Measurements from ENCODE around the gene ZHX3. TPM values are rescaled to one million over a fixed set of nuclear protein-coding genes. Genes with fewer than 3 reads are reported as not detected.

The ZHX3 gene
- total RNA-seq, 1 experiment from 2014 or later: 9.6 TPM

DNA sequence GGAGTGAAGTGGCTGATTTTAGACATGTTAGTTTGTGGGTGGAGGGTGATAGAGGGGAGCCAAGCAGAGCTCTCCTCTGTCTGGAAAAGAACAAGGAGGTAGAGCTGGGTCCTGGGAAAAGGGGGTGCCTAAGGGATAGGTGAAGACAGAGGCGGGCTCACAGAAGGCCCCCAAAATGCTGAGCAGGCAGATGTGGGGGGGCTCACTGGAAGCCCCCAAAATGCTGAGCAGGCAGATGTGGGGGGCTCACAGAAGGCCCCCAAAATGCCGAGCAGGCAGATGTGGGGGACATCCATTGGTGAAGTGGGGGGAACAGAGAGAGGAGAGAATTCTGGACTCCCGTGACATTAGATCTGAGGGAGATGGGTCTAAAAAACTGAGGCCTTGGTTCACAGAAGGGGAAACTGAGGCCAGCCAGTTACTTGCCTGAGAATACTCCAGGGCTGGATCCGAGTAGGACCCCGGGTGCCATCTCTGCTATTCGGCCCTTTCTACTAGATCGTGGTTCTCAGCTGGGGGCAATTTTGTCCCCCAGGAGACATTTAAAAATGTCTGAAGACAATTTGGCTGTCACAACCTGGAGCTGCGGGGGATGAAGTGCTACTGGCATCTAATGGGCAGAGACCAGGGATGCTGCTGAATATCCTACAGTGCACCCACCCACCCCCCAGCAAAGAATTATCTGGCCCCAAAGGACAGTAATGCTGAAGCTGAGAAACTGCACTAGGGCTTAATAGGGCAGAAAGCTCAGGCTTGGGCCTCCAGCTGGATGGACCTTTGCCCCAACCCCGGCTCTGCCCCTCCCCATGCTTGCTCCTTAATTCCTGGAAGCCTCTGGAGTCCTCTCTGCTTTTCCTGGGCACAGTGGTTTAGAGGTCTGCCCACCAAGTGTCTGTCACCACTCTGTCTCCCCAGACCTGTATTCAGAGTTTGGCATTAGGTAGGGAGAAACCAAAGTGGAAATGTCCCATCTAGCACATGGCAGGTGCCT is 25.2 kb upstream of the ZHX3 start:
- no peak overlapping the region for H3K4me3 Mint-ChIP-seq
- ChIA-PET POLR2A (interaction anchor here (0.6 to 1.1 kb wide), 3 partner anchors 75 to 255 kb away, joined by 3 read pairs; no protein-coding TSS in a partner anchor), CTCF (interaction anchor here (1.0 to 5.6 kb wide), 4 partner anchors 93 to 208 kb away, joined by 4 to 126 read pairs (median 4); no protein-coding TSS in a partner anchor)
- no peak for DNase-seq (ENCODE audit: low spot score)
- no peak overlapping the region for H3K27ac Mint-ChIP-seq
- no peaks in the 10 kb centered on the region for H3K9me3 Mint-ChIP-seq
- H3K4me1 Mint-ChIP-seq: peaks cover 10% of the 10 kb centered on the region
- peaks cover 8% of the 10 kb centered on the region for H3K27me3 Mint-ChIP-seq (ENCODE audit: low read depth)
- ATAC-seq: no peak
- TF ChIP-seq FOXP1 (CRISPR knock-in tag; IDR thresholded peaks at IDR 0.05; ENCODE audit: borderline replicate concordance) (no peak), ZNF138 (CRISPR knock-in tag; conservative IDR thresholded peaks at IDR 0.05) (no peak), ZNF121 (CRISPR knock-in tag; IDR thresholded peaks at IDR 0.05) (no peak), GABPB1 (CRISPR knock-in tag; IDR thresholded peaks at IDR 0.05) (no peak), PRRX2 (CRISPR knock-in tag; IDR thresholded peaks at IDR 0.05) (no peak), FOXJ3 (CRISPR knock-in tag; IDR thresholded peaks at IDR 0.05; ENCODE audit: borderline replicate concordance) (no peak), ZNF671 (CRISPR knock-in tag; IDR thresholded peaks at IDR 0.05) (no peak), JUN (CRISPR knock-in tag; IDR thresholded peaks at IDR 0.05) (no peak)
- TF ChIP-seq, protein P1, sequence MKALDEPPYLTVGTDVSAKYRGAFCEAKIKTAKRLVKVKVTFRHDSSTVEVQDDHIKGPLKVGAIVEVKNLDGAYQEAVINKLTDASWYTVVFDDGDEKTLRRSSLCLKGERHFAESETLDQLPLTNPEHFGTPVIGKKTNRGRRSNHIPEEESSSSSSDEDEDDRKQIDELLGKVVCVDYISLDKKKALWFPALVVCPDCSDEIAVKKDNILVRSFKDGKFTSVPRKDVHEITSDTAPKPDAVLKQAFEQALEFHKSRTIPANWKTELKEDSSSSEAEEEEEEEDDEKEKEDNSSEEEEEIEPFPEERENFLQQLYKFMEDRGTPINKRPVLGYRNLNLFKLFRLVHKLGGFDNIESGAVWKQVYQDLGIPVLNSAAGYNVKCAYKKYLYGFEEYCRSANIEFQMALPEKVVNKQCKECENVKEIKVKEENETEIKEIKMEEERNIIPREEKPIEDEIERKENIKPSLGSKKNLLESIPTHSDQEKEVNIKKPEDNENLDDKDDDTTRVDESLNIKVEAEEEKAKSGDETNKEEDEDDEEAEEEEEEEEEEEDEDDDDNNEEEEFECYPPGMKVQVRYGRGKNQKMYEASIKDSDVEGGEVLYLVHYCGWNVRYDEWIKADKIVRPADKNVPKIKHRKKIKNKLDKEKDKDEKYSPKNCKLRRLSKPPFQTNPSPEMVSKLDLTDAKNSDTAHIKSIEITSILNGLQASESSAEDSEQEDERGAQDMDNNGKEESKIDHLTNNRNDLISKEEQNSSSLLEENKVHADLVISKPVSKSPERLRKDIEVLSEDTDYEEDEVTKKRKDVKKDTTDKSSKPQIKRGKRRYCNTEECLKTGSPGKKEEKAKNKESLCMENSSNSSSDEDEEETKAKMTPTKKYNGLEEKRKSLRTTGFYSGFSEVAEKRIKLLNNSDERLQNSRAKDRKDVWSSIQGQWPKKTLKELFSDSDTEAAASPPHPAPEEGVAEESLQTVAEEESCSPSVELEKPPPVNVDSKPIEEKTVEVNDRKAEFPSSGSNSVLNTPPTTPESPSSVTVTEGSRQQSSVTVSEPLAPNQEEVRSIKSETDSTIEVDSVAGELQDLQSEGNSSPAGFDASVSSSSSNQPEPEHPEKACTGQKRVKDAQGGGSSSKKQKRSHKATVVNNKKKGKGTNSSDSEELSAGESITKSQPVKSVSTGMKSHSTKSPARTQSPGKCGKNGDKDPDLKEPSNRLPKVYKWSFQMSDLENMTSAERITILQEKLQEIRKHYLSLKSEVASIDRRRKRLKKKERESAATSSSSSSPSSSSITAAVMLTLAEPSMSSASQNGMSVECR (CRISPR knock-in tag; IDR thresholded peaks at IDR 0.05; ENCODE audit: borderline replicate concordance): no peak
- TF ChIP-seq, protein P2, sequence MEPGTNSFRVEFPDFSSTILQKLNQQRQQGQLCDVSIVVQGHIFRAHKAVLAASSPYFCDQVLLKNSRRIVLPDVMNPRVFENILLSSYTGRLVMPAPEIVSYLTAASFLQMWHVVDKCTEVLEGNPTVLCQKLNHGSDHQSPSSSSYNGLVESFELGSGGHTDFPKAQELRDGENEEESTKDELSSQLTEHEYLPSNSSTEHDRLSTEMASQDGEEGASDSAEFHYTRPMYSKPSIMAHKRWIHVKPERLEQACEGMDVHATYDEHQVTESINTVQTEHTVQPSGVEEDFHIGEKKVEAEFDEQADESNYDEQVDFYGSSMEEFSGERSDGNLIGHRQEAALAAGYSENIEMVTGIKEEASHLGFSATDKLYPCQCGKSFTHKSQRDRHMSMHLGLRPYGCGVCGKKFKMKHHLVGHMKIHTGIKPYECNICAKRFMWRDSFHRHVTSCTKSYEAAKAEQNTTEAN (CRISPR knock-in tag; IDR thresholded peaks at IDR 0.05): no peak
- H3K36me3 Mint-ChIP-seq: no peaks in the 10 kb centered on the region

DNA sequence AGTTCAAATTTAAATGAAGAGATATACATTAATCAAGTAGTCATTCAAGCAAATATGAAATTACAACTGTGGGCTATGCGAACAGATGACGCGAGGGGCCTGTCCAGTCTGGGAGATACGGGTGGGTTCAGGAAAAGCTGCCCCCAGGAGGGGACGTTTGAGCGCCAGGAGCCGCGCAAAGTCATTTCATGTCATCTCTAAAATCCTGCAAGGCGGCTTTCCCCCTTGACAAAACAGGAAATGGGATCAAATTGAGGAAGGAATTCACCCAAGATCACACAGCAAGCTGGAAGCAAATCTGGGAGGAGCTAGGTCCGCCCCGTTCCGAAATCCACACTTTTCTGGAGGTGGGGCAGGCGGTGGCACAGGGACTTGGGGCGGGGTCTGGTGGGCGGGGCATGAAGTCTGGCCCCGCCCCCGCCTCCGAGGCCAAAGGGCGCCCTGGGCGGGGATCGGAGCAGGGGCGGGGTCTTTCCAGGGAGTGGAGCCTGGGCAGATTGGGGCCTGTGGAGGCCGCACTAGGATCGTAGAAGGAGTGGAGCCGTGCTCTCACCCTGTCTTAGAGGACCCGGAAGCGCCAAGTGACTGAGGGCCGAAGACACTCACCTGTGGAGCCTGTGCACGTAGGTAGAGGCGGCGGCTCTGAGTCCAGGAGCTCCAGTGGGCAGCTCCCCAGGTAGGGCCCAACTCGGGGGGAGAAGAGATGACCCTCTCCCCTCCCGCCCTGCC is 23.0 kb upstream of the ZHX3 start, which contains the start of gene LPIN3:
LPIN3 (plus strand) TSS at position 495 of the 729 bp plus-strand sequence. CDS start 4,983 bp downstream, outside the sequence.
- H3K9me3 Mint-ChIP-seq: no peaks in the 10 kb centered on the region
- peaks cover 6% of the 10 kb centered on the region for H3K4me1 Mint-ChIP-seq
- ChIA-PET CTCF (interaction anchor here (0.6 to 5.6 kb wide), 59 partner anchors 10 to 372 kb away, joined by 3 to 126 read pairs (median 5); partner anchors contain the start of genes EMILIN3 and ZHX3), POLR2A (interaction anchor here (0.7 to 1.6 kb wide), 2 partner anchors 43 to 148 kb away, joined by 3 read pairs; no protein-coding TSS in a partner anchor)
- H3K27ac Mint-ChIP-seq: peak within 1 kb of the TSS; percentile 92
- peaks cover 8% of the 10 kb centered on the region for H3K27me3 Mint-ChIP-seq (ENCODE audit: low read depth)
- ATAC-seq (peak; percentile 88), DNase-seq (ENCODE audit: low spot score) (peak; percentile 94)
- peak within 1 kb of the TSS; percentile 80 for H3K4me3 Mint-ChIP-seq
- H3K36me3 Mint-ChIP-seq: no peaks in the 10 kb centered on the region
- peak; percentile 75 for TF ChIP-seq SP1 (CRISPR knock-in tag; conservative IDR thresholded peaks at IDR 0.05)
- TF ChIP-seq, protein P3, sequence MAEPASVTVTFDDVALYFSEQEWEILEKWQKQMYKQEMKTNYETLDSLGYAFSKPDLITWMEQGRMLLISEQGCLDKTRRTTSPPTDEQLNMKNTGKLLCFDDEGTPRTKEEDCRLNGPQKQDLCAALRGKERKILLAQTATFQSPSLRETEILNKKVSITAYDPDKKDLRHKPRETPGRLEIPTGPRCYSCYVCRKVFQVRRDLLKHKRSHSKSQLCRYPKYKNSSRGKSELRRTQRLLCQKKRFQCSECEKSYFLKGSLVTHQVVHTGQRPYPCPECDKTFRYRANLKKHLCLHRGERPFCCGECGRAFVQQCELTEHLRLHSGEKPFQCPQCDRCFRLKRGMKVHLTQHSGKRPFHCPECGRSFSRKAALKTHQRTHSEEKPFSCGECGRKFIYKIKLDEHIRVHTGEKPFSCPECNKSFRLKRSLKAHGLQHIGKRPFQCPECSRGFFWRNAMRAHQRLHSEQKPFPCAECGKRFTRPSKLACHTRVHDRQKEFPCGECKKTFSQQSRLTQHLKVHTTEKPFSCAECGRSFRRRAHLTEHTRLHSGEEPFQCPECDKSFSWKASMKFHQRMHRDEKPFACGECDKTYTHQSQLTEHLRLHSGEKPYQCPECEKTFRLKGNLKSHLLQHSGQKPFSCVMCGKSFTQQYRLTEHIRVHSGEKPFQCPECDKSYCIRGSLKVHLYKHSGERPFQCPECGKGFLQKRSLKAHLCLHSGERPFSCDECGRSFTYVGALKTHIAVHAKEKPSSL (CRISPR knock-in tag; conservative IDR thresholded peaks at IDR 0.05): no peak
- TF ChIP-seq TP53 (CRISPR knock-in tag; IDR thresholded peaks at IDR 0.05): no peak
- TF ChIP-seq, protein P4, sequence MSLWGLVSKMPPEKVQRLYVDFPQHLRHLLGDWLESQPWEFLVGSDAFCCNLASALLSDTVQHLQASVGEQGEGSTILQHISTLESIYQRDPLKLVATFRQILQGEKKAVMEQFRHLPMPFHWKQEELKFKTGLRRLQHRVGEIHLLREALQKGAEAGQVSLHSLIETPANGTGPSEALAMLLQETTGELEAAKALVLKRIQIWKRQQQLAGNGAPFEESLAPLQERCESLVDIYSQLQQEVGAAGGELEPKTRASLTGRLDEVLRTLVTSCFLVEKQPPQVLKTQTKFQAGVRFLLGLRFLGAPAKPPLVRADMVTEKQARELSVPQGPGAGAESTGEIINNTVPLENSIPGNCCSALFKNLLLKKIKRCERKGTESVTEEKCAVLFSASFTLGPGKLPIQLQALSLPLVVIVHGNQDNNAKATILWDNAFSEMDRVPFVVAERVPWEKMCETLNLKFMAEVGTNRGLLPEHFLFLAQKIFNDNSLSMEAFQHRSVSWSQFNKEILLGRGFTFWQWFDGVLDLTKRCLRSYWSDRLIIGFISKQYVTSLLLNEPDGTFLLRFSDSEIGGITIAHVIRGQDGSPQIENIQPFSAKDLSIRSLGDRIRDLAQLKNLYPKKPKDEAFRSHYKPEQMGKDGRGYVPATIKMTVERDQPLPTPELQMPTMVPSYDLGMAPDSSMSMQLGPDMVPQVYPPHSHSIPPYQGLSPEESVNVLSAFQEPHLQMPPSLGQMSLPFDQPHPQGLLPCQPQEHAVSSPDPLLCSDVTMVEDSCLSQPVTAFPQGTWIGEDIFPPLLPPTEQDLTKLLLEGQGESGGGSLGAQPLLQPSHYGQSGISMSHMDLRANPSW (CRISPR knock-in tag; conservative IDR thresholded peaks at IDR 0.05; ENCODE audit: low read depth): no peak
- TF ChIP-seq, protein P5, sequence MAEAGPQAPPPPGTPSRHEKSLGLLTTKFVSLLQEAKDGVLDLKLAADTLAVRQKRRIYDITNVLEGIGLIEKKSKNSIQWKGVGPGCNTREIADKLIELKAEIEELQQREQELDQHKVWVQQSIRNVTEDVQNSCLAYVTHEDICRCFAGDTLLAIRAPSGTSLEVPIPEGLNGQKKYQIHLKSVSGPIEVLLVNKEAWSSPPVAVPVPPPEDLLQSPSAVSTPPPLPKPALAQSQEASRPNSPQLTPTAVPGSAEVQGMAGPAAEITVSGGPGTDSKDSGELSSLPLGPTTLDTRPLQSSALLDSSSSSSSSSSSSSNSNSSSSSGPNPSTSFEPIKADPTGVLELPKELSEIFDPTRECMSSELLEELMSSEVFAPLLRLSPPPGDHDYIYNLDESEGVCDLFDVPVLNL (CRISPR knock-in tag; IDR thresholded peaks at IDR 0.05; ENCODE audit: borderline replicate concordance, low read depth): no peak
- TF ChIP-seq, protein P6, sequence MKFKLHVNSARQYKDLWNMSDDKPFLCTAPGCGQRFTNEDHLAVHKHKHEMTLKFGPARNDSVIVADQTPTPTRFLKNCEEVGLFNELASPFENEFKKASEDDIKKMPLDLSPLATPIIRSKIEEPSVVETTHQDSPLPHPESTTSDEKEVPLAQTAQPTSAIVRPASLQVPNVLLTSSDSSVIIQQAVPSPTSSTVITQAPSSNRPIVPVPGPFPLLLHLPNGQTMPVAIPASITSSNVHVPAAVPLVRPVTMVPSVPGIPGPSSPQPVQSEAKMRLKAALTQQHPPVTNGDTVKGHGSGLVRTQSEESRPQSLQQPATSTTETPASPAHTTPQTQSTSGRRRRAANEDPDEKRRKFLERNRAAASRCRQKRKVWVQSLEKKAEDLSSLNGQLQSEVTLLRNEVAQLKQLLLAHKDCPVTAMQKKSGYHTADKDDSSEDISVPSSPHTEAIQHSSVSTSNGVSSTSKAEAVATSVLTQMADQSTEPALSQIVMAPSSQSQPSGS (CRISPR knock-in tag; IDR thresholded peaks at IDR 0.05; ENCODE audit: borderline replicate concordance, low read depth): no peak
- no peak for TF ChIP-seq MXD4 (CRISPR knock-in tag; IDR thresholded peaks at IDR 0.05; ENCODE audit: borderline replicate concordance)

Data from WTC11 (cell line).